Smooth muscle cell of bladder (primary cell): Measurements from ENCODE around the gene NDUFB4. TPM values are rescaled to one million over a fixed set of nuclear protein-coding genes. Genes with fewer than 3 reads are reported as not detected.

Source experiments
- total RNA-seq: library from RNA; depleted of rRNA; stranded (reverse); fragments of >200 nt; gene quantifications from 2 replicates; pipeline ENCODE4 v1.2.3, GENCODE V29; 2014

The NDUFB4 gene
- 36.7 and 36.8 TPM in 2 replicates for total RNA-seq

DNA sequence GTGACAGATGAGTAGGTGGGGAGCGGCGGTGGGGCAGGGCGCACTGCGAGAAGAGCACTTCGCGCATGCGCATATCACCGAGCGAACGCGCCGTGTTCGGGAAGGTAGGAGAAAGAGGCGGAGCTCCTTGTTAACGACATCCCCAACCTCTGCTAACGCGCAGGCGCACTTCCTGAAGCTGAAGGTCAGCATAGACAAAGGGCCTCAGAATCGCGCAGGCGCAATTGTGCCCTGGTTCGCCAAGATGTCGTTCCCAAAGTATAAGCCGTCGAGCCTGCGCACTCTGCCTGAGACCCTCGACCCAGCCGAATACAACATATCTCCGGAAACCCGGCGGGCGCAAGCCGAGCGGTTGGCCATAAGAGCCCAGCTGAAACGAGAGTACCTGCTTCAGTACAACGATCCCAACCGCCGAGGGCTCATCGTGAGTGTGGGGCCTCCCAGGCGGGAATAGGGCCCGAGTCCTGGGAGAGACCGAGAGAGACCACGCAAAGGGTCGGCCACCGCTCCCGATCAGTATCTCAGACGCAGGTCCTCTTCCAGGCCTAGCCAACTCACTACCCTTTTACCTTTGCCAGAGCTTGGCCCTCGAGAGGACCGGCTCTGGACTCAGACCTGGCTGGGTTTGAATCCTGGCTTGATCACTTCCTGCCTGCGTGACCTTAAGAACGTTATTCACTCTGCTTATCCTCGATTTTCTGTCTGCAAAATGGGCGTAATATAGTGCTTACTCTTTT, at the start of gene NDUFB4:
Gene NDUFB4, plus strand, starts transcription at position 221 of the 737 bp plus-strand sequence. Its CDS starts 24 bp downstream, at position 245.

Other genes with a start within 250 kb of the NDUFB4 start
- 14.2 and 18.2 TPM in 2 replicates for gene LRRC58, start 247.0 kb upstream of the NDUFB4 start, total RNA-seq
- gene FSTL1, start 145.3 kb upstream of the NDUFB4 start, total RNA-seq = 887 and 1,090 TPM in 2 replicates
- gene HGD, start 85.9 kb downstream of the NDUFB4 start, total RNA-seq = 0.46 and 0.71 TPM in 2 replicates
- gene RABL3, start 146.2 kb downstream of the NDUFB4 start, total RNA-seq = 12.1 and 18.8 TPM in 2 replicates
- 21.3 and 22.9 TPM in 2 replicates for gene GTF2E1, start 146.4 kb downstream of the NDUFB4 start, total RNA-seq